Fibroblast of skin of left quadriceps (primary cell): Measurements from ENCODE around the gene SREBF1.

ENCODE experiments used
- DNase-seq, 2 experiments: peaks; one replicate each; pipeline ENCODE4 v3.0.0-alpha.2; 2013; ENCODE audit warnings: low read depth in 2 of 2

The SREBF1 gene

GRCh38 chr17:17824783-17825614 lies 11.8 kb downstream of the SREBF1 start:
- DNase-seq: no peak

- no peak for DNase-seq
Observed at GRCh38 chr17:17824119-17824782, 12.5 kb downstream of the SREBF1 start.

GRCh38 chr17:17823433-17824118 lies 13.2 kb downstream of the SREBF1 start:
- peak; percentile 62 to 64 for DNase-seq

GRCh38 chr17:17822616-17823015 lies 14.2 kb downstream of the SREBF1 start:
- DNase-seq: no peak

- no peak for DNase-seq
Observed at GRCh38 chr17:17822189-17822588, 14.6 kb downstream of the SREBF1 start.

- DNase-seq: no peak
Observed at GRCh38 chr17:17820463-17821158, 16.2 kb downstream of the SREBF1 start.

GRCh38 chr17:17820046-17820445 lies 16.7 kb downstream of the SREBF1 start:
- no peak for DNase-seq

- DNase-seq: no peak
Observed at GRCh38 chr17:17819561-17819995, 17.2 kb downstream of the SREBF1 start.

GRCh38 chr17:17819111-17819510 lies 17.7 kb downstream of the SREBF1 start:
- DNase-seq: no peak

- no peak for DNase-seq
Observed at GRCh38 chr17:17818088-17818526, 18.7 kb downstream of the SREBF1 start.

GRCh38 chr17:17817552-17817947 lies 19.2 kb downstream of the SREBF1 start:
- no peak for DNase-seq

GRCh38 chr17:17816831-17817551 lies 19.8 kb downstream of the SREBF1 start:
- DNase-seq: no peak

GRCh38 chr17:17816240-17816814 lies 20.5 kb downstream of the SREBF1 start:
- DNase-seq: no peak

GRCh38 chr17:17815436-17816200 lies 21.2 kb downstream of the SREBF1 start:
- no peak for DNase-seq

GRCh38 chr17:17815062-17815406 lies 21.8 kb downstream of the SREBF1 start:
- no peak for DNase-seq

GRCh38 chr17:17814162-17815061 lies 22.4 kb downstream of the SREBF1 start:
- DNase-seq: no peak

- DNase-seq: no peak
Observed at GRCh38 chr17:17813725-17814095, 23.1 kb downstream of the SREBF1 start.

GRCh38 chr17:17813055-17813724 lies 23.6 kb downstream of the SREBF1 start:
- no peak for DNase-seq
